Measurements from ENCODE around the gene VAC14. TPM values are rescaled to one million over a fixed set of nuclear protein-coding genes. Genes with fewer than 3 reads are reported as not detected.

The VAC14 gene
- total RNA-seq, 4 donors from 2014 or later: 20.1 to 47.8 (median 39.0) TPM

DNA sequence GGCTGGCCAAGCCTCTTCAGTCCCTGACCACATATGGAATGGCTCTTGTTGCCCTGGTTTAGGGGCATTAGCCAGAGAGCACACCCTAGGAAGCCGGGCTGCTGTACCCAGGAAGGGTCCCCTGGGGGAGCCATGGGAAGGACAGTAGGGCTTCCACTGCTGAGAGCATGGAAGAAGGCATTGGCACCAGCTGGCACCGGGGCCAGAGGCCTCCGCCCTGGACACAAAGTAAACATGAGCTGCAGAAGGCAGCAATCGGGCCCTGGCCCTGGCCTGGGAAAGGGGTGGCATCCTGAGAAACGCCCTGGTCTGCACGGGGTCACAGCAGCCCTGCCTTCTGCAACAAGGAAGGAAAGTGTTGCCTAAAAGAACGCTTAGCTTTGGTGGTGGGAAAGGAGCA, 49.4 kb downstream of the VAC14 start:
- WGBS, 2 donors: 77 to 86% methylated on average over 7 of the region's 7 CpGs
- no peak for DNase-seq (ENCODE audit: low spot score in 2 of 2)
- intact Hi-C loops (cut with DNase I; ENCODE audit: low total_unique reads): no loop called here
- no peak overlapping the region for H3K4me3 ChIP-seq (ENCODE audit: low read depth, poor library complexity, severe bottlenecking)
- TF ChIP-seq, protein P1, sequence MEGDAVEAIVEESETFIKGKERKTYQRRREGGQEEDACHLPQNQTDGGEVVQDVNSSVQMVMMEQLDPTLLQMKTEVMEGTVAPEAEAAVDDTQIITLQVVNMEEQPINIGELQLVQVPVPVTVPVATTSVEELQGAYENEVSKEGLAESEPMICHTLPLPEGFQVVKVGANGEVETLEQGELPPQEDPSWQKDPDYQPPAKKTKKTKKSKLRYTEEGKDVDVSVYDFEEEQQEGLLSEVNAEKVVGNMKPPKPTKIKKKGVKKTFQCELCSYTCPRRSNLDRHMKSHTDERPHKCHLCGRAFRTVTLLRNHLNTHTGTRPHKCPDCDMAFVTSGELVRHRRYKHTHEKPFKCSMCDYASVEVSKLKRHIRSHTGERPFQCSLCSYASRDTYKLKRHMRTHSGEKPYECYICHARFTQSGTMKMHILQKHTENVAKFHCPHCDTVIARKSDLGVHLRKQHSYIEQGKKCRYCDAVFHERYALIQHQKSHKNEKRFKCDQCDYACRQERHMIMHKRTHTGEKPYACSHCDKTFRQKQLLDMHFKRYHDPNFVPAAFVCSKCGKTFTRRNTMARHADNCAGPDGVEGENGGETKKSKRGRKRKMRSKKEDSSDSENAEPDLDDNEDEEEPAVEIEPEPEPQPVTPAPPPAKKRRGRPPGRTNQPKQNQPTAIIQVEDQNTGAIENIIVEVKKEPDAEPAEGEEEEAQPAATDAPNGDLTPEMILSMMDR (IDR thresholded peaks at IDR 0.05): no peak
- TF ChIP-seq POLR2A (IDR thresholded peaks at IDR 0.05): no peak

DNA sequence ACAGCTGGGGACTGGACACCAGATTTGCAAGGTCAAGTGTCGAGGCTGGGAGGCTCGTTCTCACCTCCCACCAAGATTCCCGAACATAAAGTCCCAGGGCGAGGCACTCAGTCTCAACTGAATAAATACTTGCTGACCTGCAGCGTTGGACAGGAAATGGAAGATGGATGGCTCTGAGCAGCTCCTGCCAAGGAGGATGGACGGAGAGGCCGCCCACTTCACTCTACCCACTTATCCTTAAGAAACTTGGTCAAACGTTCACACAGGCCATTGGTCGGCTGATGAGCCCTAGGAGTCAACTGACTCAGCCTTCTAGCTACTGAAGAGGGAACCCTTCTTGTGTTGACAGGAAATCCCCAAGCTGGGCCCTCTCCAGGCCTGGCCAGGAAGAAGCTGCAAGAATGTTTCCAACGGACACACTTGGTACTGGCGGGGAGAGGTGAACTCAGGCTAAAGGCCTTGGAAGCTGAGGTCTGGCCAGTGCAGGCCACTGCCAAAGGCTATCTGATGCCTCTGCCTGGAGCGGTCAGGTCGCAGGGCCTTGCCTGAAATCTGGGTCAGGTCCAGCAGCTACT, 50.0 kb downstream of the VAC14 start:
- 64 to 71% methylated on average over 13 of the region's 13 CpGs for WGBS, 2 donors
- no peak for DNase-seq (ENCODE audit: low spot score in 2 of 2)
- no peak overlapping the region for H3K4me3 ChIP-seq (ENCODE audit: low read depth, poor library complexity, severe bottlenecking)
- intact Hi-C loops (cut with DNase I; ENCODE audit: low total_unique reads): no loop called here
- TF ChIP-seq, protein P1 (IDR thresholded peaks at IDR 0.05): no peak
- no peak for TF ChIP-seq POLR2A (IDR thresholded peaks at IDR 0.05)

DNA sequence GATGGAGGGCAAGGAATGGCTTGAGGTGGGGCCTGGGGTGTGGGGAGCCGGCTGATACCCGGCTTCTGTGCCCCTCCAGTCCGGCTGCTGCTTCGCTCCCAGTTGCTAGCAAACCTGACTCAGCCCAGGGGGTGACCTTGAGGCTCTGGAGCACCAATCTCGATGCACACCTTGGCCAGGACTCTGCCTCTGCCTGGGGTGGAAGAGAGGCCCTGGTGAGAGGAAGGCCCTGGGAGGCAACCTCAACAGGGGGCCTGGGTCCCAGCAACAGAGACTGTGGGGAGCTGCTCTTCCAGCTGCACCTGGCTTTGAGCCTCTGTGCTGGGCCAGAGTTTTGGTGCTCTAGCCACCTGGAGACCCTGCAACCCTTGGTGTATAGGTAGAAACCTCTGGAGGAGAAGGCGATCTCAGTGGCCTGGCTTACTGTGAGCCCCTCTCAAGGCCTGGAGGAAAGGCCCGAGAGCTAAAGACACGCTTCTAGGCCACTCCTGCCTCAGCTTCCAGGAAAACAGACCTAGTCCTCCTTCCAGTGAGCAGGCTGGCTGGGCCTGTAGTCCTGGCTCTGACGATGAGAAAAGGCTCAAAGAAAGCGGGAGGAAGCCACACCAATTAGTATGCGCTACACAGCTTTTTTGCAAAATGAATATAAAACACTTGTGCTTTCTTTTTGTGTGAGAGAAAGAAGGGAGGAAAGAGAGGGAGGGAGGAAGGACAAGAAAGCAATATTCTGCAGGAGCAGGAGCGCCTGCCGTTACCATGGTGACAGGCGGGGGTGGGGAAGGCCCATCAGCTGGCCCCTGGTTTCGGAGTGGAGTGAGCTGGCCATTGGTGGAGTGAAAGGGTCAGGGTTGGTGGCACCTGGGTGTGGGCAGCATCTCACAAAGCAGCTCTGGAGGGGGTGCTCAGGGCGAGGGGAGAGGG, 51.0 kb downstream of the VAC14 start:
- DNase-seq (ENCODE audit: low spot score in 2 of 2): no peak
- H3K4me3 ChIP-seq (ENCODE audit: low read depth, poor library complexity, severe bottlenecking): no peak overlapping the region
- intact Hi-C loops (cut with DNase I; ENCODE audit: low total_unique reads): no loop called here
- WGBS, 2 donors: 85 to 91% methylated on average over 16 of the region's 16 CpGs
- TF ChIP-seq POLR2A (IDR thresholded peaks at IDR 0.05): no peak
- TF ChIP-seq, protein P1 (IDR thresholded peaks at IDR 0.05): no peak

DNA sequence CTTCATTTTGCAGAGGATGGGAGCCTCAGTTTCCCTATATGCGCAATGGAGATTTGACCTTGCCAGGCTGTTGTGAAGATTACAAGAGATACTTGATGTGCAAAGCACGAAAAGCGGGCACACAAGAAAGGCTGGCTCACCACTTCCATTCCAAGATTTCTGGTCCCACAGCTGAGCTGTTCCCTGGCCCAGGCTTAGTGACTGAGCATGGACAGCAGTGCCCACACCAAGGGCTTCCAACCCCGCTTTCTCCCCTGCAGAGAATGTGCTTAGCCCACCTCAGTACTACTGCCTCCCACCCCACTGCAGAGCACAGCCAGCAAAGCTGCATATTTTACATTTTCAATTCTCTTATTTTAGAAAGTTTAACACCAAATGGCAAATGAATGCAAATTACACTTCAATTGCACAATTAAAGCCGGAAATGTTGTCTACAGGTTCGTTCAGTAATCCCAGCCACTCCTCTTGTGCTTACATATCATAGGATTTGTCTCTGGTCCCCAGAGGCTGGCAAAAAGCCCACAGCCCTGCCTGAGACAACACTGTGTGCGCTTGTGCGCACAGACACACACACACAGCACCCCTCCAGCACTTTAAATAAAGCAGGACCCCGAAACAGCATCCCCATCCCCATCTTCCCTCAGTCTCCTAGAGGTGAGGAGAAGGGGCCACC, 51.8 kb downstream of the VAC14 start:
- intact Hi-C loops (cut with DNase I; ENCODE audit: low total_unique reads): no loop called here
- TF ChIP-seq POLR2A (IDR thresholded peaks at IDR 0.05): no peak
- TF ChIP-seq, protein P1 (IDR thresholded peaks at IDR 0.05): no peak
- H3K4me3 ChIP-seq (ENCODE audit: low read depth, poor library complexity, severe bottlenecking): no peak overlapping the region
- WGBS, 2 donors: 76 to 87% methylated on average over 9 of the region's 9 CpGs
- DNase-seq (ENCODE audit: low spot score in 2 of 2): no peak

DNA sequence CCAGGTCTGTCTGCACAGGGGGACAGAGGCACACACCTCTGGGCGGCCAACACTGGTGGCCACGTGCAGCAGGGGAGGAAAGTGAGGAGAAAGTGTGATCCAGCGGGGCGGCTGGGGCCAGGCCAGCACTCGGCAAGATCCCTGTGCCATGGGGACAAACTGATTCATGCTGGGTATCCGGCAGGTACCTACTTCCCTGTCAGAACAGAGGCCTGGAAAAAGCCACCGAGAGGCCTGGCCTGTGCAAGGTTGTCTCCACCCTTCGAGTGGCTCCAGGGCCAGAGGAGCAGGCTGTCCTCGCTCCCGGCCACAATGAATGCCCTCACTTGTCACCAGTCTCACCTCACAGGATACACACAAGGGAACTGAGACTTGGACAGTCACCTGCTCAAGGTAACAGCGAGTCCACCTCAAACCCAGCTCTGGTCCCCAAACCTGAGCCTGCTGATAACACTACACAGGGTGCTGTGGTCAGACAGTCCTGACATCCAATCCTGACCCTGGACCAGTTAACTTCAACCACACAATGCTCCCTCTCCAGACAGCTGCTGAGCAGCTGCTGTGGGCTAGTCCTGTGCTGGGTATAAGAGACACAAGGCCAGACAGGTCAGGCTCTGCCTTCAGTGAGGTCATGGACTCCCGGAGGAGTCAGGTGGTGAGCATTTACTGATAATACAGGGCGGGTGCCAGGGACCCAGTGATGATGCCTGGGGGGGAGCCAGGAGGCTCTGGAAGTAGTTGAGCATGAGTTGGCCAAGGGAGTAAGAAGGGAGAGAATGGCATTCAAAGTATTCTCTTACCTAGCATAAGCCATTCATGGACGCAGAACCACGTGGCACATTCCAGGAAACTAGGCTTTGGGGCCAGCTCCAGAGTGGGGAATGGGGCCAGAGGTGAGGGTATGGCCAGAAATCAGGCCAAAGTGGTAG, 53.0 kb downstream of the VAC14 start:
- DNase-seq (ENCODE audit: low spot score in 2 of 2): no peak
- 84 to 93% methylated on average over 15 of the region's 15 CpGs for WGBS, 2 donors
- no peak overlapping the region for H3K4me3 ChIP-seq (ENCODE audit: low read depth, poor library complexity, severe bottlenecking)
- TF ChIP-seq POLR2A (IDR thresholded peaks at IDR 0.05): no peak
- TF ChIP-seq, protein P1 (IDR thresholded peaks at IDR 0.05): no peak
- intact Hi-C loops (cut with DNase I; ENCODE audit: low total_unique reads): no loop called here

Data from lower leg skin (tissue), 4 donors.